NCI-H1417 (cell line): ENCODE measurements around the gene CFTR.
A peak's percentile ranks its signal among the peaks of the same experiment; 100 is the strongest.
"Not testable (repeated sequence)": the region's sequence is repeated elsewhere in the genome, so short reads cannot be mapped to it uniquely, and the experiment has no call there.

ENCODE experiments used
- DNase-seq, 3 experiments: peaks; one replicate each; lab custom pipeline; 2025; lab: John Stamatoyannopoulos, UW

Gene CFTR

GRCh38 chr7:117479225-117480054 lies at the start of gene CFTR:
Gene CFTR, plus strand, starts transcription at chr7:117480025. Its CDS starts 70 bp downstream, at chr7:117480095.
- DNase-seq = no peak

GRCh38 chr7:117435475-117436043 lies 44.3 kb upstream of the CFTR start:
- no peak for DNase-seq

GRCh38 chr7:117444646-117445045 lies 35.2 kb upstream of the CFTR start:
- DNase-seq = no peak

- DNase-seq = no peak
Measured at GRCh38 chr7:117445206-117445605, 34.6 kb upstream of the CFTR start.

- DNase-seq = no peak
Measured at GRCh38 chr7:117446220-117446815, 33.5 kb upstream of the CFTR start.

- no peak for DNase-seq
Measured at GRCh38 chr7:117448655-117449054, 31.2 kb upstream of the CFTR start.

GRCh38 chr7:117458977-117459583 lies 20.7 kb upstream of the CFTR start:
- DNase-seq = peak in 2 of 3 experiments; percentile 55 to 74

GRCh38 chr7:117459735-117460134 lies 20.1 kb upstream of the CFTR start:
- DNase-seq = no peak

- not testable (repeated sequence) for DNase-seq
Measured at GRCh38 chr7:117460815-117461214, 19.0 kb upstream of the CFTR start.

GRCh38 chr7:117468174-117468573 lies 11.7 kb upstream of the CFTR start:
- no peak for DNase-seq

GRCh38 chr7:117470777-117471176 lies 9.0 kb upstream of the CFTR start:
- DNase-seq = no peak

- DNase-seq = no peak
Measured at GRCh38 chr7:117472335-117472734, 7.5 kb upstream of the CFTR start.

GRCh38 chr7:117476557-117477215 lies 3.1 kb upstream of the CFTR start:
- DNase-seq = no peak

- DNase-seq = no peak
Measured at GRCh38 chr7:117478836-117479224, 995 bp upstream of the CFTR start.

GRCh38 chr7:117480055-117480362 lies 184 bp downstream of the CFTR start:
- DNase-seq = no peak

- no peak for DNase-seq
Measured at GRCh38 chr7:117480978-117481377, 1.2 kb downstream of the CFTR start.

GRCh38 chr7:117485118-117485620 lies 5.3 kb downstream of the CFTR start:
- DNase-seq = no peak

GRCh38 chr7:117489016-117489415 lies 9.2 kb downstream of the CFTR start:
- no peak for DNase-seq

GRCh38 chr7:117489430-117489829 lies 9.6 kb downstream of the CFTR start:
- no peak for DNase-seq

GRCh38 chr7:117489911-117490310 lies 10.1 kb downstream of the CFTR start:
- no peak for DNase-seq

- DNase-seq = no peak
Measured at GRCh38 chr7:117492649-117493048, 12.8 kb downstream of the CFTR start.

GRCh38 chr7:117493460-117493859 lies 13.6 kb downstream of the CFTR start:
- no peak for DNase-seq
